HG02642 (cell line): Measurements from ENCODE around the gene ZSCAN12.
A peak's percentile ranks its signal among the peaks of the same experiment; 100 is the strongest.
"Not testable (repeated sequence)": the region's sequence is repeated elsewhere in the genome, so short reads cannot be mapped to it uniquely, and the experiment has no call there.

Experiments used
- ATAC-seq: cut with Tn5 transposase; IDR thresholded peaks from one replicate; pipeline ENCODE4 v1.9.1; 2021; ENCODE audit warnings: mild to moderate bottlenecking; ENCODE audit not compliant: unreplicated experiment, poor library complexity

The ZSCAN12 gene

DNA sequence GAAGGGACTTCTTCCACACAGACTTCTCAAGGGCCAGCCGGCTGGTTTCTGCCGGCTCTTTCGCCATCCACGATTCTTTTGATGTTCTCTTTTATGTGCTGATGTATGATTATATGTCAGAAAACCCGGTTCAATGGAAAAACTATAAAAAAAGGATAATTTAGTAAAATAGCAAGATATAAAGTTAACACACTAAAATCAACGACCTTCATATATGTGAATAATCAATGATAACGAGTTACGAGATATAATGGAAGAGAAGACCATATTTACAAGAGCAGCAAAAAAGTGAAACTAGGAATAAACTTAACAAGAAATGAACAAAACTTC lies 540 bp upstream of the ZSCAN12 start:
- no peak for ATAC-seq

DNA sequence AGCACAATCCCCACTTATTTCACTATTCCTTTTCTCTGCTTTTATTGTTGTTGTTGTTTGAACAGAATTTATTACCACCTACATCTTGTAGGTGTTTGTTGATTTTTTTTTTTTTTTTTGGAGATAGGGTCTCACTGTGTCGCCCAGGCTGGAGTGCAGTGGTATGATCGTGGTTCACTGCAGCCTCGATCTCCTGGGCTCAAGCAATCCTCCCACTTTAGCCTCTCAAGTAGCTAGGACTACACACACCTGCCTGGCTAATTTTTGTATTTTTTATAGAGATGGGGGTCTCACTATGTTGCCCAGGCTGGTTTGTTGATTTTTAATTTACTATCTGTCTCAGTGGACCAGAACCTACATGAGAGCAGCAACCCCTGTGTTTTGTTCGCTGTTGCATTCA lies 3.6 kb downstream of the ZSCAN12 start:
- no peak for ATAC-seq

DNA sequence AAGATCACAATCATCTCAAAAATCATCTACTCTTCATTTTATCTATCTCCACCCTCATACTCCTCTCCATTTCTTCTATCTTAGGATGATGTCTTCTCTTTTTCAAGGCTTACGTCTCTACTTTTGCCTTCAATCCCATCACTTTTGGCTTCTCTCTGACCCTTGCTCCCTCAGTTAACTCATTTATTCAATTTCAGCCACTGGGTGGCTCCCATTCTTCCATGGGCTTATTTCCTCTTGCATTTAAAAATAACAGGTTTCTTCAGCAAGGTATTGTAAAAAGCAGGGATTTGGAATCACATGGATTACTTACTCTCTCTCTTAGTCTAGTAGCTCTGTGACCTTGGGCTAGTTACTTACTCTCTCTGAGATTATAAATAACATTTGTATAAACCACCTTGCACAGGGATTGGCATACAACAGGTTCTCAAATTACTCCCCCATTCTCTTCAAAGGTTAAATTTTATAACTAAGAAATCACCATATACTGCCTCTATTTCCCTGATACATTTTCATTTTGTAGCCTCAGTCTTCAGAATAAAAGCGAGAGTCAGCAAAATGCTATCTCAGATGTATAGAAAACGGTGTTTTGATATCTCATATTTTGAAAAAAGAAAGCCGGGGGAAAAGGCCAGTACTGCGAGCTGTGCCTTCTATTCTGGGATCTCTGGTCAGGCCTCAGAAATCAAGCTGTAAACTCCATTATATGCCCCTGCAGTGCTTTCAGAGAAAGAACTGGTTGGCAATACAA lies 5.5 kb downstream of the ZSCAN12 start:
- no peak for ATAC-seq

DNA sequence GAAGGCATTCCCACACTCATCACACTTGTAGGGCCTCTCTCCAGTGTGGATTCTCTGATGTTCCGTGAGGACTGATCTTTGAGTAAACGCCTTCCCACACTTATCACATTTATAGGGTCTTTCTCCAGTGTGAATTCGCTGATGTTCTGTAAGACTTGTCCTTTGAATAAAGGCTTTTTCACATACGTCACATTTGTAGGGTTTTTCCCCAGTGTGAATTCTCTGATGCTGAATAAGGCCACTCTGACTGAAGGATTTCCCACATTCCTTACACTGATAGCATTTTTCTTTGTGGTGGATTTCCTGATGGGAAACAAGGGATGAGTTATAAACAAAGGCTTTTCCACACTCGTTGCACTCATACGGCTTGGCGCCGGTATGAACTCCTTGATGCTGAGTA lies 8.9 kb downstream of the ZSCAN12 start:
- ATAC-seq, result no peak

DNA sequence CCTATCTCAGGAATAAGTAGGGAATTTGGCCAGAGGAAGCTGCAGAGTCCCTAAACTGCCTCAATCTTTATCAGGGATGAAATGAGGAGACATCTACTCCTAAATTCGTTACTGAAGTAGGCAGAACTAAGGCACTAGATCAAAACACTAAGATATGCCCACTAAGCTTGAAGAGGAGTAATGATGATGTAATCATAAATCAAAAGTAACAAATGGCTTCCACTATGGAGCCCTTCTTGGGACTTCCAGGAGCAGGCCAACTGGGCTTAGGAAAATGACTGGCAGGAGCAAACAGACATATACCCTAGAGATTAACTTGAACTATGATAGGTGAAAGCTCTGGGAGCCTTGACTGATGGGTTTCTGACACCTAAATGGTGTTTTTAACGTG lies 15.4 kb downstream of the ZSCAN12 start:
- ATAC-seq, result no peak

DNA sequence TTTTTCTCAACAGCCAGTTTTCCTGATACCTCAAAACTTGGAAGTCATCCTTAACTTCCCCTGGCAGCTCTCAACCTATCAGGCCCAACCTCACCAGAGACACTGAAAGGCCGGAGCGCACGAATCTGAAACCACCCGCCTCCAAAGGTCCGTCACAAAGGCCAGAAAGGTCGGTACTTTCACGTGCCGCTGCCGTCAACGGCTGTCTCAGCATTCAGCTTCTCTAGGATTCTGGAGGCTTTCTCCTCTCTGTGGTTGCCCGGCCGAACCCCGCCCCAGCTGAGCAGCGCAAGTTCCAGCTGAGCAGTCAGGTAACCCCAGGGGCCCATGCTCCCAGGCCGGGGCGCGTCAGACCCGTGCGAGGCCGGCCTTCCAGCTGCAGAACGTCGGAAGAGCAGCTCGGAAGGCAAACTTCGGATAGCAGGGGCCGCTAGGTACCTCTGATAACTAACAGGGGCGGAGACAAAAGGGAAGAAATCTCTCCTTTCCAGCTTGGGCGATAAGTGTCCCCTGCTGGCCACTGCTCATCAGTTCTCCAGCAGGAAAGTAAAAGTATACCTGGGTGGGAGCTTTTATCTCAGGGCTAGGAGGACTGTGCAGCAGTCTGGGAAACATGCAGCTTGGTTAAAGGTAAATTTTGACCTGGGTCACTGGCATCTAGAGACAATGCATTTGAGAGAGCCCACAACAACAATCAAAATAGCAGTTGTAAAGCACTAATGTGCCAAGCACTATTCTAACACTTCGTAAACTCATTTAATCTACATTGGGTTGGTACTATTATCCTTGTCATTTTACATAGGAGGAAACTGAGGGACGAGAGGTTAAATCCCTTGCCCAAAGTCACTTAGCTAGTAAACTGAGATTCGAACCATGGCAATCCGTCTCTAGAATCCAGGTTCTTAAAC lies 16.1 kb downstream of the ZSCAN12 start:
- ATAC-seq, result peak; percentile 96

DNA sequence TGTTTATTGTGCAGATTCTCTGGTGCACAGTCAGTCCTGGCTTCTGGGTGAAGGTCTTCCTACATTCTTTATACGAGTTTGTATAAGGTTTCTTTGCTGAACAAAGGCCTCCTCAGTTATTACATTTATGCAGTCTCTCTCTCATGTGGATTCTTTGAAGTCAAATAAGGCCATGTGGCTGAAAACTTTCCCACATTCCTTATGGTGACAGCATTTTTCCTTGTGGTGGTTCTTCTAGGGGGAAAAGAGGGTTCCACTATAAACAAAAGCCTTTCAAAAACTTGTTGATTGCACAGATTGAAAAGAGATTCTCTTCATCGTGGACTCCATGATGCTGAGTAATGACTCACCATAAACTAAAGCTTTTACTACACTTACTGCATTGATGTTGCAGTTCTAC lies 19.2 kb downstream of the ZSCAN12 start:
- no peak for ATAC-seq

DNA sequence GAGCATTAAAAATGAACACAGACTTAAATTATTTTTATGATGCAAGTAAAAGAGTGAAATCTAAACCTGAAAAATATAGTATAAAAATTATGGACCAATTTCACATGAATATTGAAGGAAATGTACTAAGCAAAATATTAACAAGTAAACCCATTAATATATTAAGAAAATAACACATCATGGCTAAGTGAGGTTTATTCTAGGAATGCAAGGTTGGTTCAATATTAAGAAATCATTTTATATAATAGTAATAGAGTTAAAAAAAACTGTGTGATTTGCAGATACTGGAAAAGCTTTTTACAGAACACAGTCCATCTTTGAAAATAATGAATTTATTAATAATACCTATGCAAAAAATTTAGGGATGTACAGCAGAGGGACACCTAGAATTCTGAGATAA lies 20.9 kb downstream of the ZSCAN12 start:
- ATAC-seq, result no peak

DNA sequence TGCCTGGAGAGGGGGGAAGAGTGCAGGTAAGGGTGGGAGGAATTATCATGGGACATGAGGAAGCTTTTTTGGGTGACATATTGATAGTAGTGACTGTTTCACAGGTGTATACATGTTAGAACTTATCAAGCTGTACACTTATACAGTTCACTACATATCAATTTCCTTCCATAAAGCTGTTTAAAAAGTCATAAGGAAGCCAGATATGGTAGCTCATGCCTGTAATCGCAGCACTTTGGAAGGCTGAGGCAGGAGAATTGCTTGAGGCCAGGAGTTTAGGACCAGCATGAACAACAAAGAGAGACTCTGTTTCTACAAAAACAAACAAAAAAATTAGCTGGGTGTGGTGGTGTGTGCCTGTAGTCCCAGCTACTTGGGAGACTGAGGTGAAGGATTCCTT lies 21.7 kb downstream of the ZSCAN12 start:
- no peak for ATAC-seq

DNA sequence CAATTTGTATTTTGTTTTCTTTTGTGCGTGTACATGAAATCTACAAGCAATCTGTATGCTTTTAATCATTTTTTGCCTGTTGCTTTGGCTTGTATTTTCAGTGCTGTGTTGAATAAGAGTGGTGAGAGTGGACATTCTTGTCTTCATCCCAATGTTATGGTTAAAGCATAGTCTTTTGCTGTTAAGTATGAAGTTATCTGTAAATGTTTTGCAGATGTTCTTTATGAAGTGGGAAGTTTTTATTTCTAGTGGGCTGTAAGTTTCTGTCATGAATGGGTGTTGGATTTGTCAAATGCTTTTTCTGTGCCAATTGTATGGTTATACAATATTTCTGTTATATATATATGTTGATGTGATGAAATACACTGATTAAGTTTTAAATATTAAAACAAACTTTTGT lies 25.6 kb downstream of the ZSCAN12 start:
- ATAC-seq, result no peak

DNA sequence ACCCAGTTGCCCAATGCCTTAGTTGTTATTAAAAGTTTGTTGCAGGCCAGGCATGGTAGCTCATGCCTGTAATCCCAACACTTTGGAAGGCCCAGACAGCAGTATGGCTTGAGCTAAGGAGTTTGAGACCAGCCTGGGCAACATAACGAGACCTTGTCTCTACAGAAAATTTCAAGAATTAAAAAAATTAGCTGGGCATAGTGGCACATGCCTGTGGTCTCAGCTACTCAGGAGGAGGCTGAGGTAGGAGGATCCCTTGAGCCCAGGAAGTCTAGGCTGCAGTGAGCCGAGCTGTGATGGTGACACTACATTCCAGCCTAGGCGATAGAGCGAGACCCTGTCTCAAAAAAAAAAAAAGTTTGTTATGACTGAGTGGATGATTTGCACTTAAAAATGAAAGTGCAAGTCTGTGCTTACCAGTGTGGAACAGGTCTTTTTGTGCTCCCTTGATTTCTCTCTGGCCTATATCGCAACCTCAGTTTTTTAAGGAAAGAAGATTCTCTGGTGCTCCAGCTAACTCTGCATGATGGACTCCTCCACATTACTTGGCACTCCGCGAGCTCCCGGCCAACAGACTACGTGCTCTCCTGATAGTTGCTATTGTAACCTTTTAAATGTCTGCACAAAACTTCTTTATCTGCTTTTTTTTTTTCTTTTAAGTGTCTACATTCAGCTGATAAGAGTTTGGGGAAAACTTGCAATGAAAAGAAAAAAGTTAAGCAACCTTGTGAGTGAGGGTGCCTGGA lies 27.7 kb downstream of the ZSCAN12 start:
- peak; percentile 77 for ATAC-seq

DNA sequence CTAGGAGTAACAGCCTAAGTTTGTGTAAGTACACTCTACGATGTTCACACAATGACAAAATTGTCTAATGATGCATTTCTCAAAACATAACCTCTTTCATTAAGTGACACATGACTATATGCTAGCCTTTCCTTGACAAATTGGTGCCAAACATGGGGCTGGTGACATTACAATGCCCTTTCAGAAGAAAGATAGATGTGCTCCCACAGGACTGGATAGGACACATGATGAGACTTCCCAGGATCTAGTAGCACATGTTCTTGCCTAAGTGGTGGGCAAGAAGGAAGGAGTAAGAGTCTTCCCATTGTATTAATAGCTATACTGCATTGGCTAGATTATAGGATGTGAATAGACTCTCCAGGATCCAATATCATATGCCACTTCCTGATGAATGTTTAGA lies 28.3 kb downstream of the ZSCAN12 start:
- ATAC-seq, result no peak

DNA sequence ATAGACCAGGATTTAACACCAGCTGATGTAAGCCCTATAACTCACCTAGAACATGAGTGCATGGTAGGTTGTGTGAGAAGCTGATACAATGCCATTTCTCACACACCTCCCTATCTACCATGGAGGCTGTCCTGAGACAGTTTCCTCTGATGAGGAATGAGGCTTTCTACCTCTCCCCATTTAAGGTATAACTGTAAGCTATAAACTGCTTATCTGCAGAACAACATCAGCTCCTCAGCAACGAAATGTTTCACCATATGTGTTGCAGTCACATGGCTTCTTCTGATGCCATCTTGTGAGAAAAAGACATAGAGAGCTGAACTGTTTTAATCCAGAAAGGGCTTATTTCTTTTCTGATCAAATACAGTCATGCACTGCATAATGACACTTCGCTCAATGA lies 29.1 kb downstream of the ZSCAN12 start:
- ATAC-seq, result no peak

DNA sequence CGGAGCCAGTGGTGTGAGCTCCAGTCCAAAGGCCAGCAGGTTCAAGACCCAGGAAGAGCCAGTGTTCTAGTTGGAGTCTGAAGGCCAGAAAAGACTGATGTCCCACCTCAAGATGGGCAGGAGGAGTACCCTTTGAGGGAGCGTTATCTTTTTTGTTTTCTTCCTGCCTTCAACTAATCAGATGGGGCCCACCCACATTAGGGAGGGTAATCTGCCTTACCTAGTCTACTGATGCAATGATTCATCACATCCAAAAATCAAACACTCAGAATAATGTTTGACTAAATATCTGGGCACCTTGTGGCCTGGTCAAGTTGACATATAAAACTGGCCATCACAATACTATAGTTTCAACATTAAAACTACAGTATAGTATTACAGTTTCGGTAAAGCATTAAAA lies 30.1 kb downstream of the ZSCAN12 start:
- ATAC-seq, result no peak

DNA sequence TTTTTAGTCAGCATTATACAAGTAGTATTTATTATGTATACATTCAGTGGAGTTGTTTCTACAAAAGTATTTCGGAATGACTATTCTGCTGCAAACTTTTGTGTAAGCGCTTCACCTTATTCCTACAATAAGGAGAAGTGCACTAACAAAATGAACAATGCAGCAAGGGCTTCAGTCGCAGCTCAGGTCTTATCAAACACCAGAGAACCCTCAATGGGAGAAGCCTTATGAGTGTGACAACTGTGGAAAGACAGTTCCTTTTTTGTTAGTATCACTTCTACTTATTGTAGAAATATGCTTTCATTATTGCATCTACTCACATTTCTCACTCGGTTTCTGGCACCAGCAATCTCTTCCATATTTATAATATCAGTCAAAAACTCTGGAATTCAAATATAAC lies 31.0 kb downstream of the ZSCAN12 start:
- no peak for ATAC-seq

DNA sequence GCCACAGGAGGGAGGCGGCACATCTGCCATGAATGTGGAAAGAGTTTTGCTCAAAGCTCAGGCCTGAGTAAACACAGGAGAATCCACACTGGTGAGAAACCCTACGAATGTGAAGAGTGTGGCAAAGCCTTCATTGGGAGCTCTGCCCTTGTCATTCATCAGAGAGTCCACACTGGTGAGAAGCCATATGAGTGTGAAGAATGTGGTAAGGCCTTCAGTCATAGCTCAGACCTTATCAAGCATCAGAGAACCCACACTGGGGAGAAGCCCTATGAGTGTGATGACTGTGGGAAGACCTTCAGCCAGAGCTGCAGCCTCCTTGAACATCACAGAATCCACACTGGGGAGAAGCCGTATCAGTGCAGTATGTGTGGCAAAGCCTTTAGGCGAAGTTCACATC lies 34.0 kb downstream of the ZSCAN12 start:
- ATAC-seq, result not testable (repeated sequence)

DNA sequence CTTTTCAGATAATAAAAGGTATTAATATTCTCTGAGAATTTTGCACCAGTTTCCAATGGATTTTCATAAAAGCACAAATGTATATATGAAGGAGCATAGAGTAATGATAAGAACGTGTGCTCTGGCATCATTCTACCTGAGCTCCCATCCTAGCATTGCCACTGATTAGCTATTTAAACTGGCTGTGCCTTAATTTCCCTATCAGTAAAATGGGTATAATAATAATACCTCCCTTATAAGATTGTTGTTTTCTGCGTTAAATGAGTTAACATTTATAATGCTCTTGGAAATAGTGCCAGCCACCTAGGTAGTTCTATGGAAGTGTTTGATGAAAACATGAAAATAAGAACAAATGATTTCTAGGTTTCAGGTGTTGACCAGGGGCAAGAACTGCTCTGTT lies 38.6 kb downstream of the ZSCAN12 start:
- no peak for ATAC-seq

DNA sequence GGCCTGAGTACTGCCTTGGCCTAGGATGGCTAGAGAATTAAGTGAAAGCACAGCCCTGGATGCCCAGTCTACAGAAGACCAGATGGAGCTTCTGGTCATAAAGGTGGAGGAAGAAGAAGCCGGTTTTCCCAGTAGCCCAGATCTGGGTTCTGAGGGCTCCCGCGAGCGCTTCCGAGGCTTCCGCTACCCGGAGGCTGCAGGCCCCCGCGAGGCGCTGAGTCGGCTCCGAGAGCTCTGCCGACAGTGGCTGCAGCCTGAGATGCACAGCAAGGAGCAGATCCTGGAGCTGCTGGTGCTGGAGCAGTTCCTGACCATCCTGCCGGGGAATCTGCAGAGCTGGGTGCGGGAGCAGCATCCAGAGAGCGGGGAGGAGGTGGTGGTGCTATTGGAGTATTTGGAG lies 40.0 kb downstream of the ZSCAN12 start:
- ATAC-seq, result not testable (repeated sequence)

DNA sequence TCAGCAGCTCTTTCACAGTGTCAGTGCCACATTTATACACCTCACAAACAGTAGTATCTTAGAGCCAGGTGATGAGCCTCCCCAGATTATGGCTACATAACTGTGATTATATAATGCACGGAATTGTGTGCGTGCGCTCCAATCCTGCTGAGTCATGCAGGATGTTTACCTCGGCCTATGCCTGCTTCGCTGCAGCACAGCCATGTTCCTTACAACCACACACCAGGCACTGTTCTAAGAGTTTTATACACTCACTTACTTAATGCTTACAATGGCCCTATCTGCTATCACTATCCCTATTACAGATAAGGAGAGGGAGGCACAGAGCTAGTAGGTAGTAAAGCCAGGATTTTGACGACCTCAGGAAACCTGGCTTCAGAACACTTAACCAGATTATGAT lies 42.5 kb downstream of the ZSCAN12 start:
- ATAC-seq, result no peak

DNA sequence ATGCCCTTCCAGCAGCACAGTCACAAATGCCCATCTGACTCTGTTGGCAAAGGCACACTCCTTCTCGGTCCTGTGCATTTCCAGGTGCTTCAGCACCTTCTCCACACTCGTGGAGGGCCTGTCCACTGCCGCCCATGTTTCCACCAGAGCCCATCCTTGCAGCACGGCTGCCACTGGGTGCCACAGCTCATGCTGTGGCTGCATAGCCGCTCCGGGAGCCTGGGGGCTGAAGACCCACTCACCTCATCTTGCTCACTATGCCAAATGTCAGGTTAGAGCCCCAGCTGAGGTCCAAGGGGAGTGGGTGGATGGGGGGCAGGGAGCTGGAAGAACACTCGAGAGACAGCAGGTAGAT lies 42.9 kb downstream of the ZSCAN12 start:
- ATAC-seq, result no peak
